Stimulated activated memory B cell treated with anti-CD40 and anti-IgM and Interleukin-4, amounts not matched to agents 10 μg/mL and 1 μg/mL and 100 μg/mL, for 72 hours (primary cell): ENCODE measurements around the gene SLIT1.

Source experiments
- ATAC-seq: fragments of 150-1000 bp; cut with Tn5 transposase; 2 replicates; pipeline ENCODE4 v1.10.0; 2021
- H3K27ac Mint-ChIP-seq: one replicate; pipeline ENCODE4 v1.8.0; 2022; ENCODE audit warnings: mild to moderate bottlenecking, mixed read lengths
- H3K27me3 Mint-ChIP-seq: one replicate; pipeline ENCODE4 v1.8.0; 2022; ENCODE audit warnings: mixed read lengths
- H3K36me3 Mint-ChIP-seq: one replicate; pipeline ENCODE4 v1.8.0; 2022; ENCODE audit warnings: mixed read lengths
- H3K4me1 Mint-ChIP-seq: one replicate; pipeline ENCODE4 v1.8.0; 2022; ENCODE audit warnings: mixed read lengths
- H3K4me3 Mint-ChIP-seq: one replicate; pipeline ENCODE4 v1.8.0; 2022; ENCODE audit warnings: mild to moderate bottlenecking, moderate library complexity, mixed read lengths
- H3K9me3 Mint-ChIP-seq: one replicate; pipeline ENCODE4 v1.8.0; 2022; ENCODE audit warnings: mixed read lengths

The SLIT1 gene

DNA sequence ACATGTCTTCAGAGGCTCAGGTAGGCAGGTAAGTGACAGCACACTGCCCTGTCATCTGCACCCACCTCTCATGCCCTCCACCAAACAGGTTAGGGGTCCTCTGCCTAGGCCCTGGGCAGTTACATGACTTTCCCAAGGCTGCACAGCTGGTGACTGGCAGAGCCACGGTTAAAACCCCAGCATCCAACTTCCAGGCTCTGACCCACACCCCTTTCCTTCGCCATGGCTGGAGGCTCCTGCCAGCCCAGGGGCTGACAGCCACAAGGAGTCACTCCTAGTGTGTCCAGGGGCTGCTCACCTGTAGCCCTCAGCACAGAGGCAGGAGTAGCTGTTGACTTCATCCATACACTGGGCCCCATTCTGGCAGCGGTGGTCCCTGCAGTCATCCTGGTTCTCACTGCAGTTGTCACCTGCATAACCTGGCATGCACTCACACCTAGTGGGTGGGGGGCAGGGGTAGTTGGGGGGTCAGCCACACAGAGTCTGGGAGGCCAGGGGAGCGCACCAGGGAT lies 175.0 kb downstream of the SLIT1 start:
- H3K36me3 Mint-ChIP-seq: peaks cover 18% of the 10 kb centered on the region
- H3K27ac Mint-ChIP-seq: no peak overlapping the region
- no peak overlapping the region for H3K4me3 Mint-ChIP-seq
- H3K4me1 Mint-ChIP-seq: peaks cover 13% of the 10 kb centered on the region
- no peak for ATAC-seq
- peaks cover 8% of the 10 kb centered on the region for H3K27me3 Mint-ChIP-seq
- peaks cover 18% of the 10 kb centered on the region for H3K9me3 Mint-ChIP-seq

DNA sequence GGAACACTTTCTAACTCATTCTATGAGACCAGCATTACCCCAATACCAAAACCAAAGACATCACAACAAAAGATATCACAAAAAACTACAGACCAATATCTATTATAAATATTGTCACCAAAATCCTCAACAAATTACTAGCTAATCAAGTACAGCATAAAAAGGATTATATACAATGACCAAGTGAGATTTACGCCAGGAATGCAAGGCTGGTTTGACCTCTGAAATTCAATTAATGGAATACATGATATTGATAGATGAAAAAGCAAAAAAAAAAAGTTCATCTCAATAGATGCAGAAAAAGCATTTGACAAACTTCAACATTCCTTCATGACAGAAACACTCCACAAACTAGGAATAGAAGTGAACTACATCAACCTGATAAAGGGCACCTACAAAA lies 178.3 kb downstream of the SLIT1 start:
- Mint-ChIP-seq H3K27ac (no peak overlapping the region), H3K36me3 (peaks cover 23% of the 10 kb centered on the region), H3K4me3 (no peak overlapping the region), H3K4me1 (peaks cover 6% of the 10 kb centered on the region), H3K9me3 (peaks cover 21% of the 10 kb centered on the region), H3K27me3 (no peaks in the 10 kb centered on the region)
- ATAC-seq: no peak

DNA sequence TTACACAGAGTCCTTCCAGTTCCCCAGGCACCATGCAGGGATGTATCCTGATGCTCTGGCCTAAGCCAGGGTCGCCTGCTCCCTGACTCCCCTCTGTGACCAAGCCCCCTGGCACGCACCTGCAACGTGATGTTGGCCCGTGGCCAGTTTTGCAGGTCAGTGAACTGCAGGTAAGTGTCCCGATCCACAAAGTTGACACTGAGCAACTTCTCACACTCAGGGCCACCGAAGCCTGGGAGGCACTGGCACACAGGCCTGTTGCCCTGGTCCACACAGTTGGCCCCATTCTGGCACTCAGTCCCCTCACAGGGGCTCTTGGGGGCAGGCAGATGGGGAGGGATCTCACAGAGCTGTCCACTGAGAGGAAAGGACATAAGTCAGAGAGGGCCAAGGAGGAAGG lies 179.4 kb downstream of the SLIT1 start:
- Mint-ChIP-seq H3K27me3 (no peaks in the 10 kb centered on the region), H3K36me3 (peaks cover 23% of the 10 kb centered on the region)

DNA sequence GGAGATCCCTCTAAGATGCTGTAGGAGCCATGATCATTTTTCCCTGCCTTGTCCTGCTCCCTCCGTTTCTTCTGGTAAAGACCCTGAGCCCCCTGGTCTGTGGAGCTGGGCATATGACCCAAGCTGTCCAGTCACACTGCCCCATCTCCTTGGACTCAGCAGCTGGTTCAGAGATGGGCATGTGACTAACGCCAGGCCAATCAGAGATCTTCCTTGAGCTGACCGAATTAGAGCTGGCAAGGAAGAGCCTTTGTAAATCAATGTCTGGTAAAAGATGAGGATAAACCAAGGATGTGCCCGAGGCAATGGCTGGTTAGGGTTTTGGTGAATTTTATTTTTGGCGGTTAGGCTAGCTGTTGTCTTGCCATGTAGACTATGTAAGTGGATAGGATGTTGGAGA lies 180.4 kb downstream of the SLIT1 start:
- ATAC-seq: no peak
- Mint-ChIP-seq H3K27me3 (no peaks in the 10 kb centered on the region), H3K9me3 (peaks cover 21% of the 10 kb centered on the region), H3K4me1 (peaks cover 5% of the 10 kb centered on the region), H3K36me3 (peaks cover 23% of the 10 kb centered on the region), H3K27ac (no peak overlapping the region), H3K4me3 (no peak overlapping the region)

More for the DNA sequence above, 179.4 kb downstream of the SLIT1 start:
- H3K4me3 Mint-ChIP-seq: no peak overlapping the region
- ATAC-seq: no peak
- peaks cover 21% of the 10 kb centered on the region for H3K9me3 Mint-ChIP-seq
- H3K27ac Mint-ChIP-seq: no peak overlapping the region
- peaks cover 6% of the 10 kb centered on the region for H3K4me1 Mint-ChIP-seq

DNA sequence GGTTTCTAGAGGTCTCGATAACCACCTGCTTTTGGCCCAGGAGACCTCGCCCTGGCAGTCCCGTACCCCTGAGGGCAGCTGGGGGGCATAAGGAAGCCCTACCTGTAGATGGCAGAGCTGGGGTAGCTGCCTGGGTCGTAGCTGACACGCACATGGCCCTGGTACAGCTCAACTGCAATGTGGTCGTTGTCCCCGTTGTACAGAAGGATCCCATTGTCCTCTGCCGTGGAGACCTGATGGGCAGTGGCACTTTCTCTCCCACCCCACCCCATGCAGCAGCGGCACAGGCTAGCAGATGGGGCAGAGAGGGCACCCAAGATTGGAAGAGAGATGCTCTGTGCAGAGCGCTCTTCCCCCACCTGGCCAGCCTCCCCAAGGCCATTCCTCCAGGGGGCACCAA lies 181.2 kb downstream of the SLIT1 start:
- no peak for ATAC-seq
- H3K4me1 Mint-ChIP-seq: no peaks in the 10 kb centered on the region
- H3K27me3 Mint-ChIP-seq: no peaks in the 10 kb centered on the region
- peaks cover 23% of the 10 kb centered on the region for H3K36me3 Mint-ChIP-seq
- H3K27ac Mint-ChIP-seq: no peak overlapping the region
- no peak overlapping the region for H3K4me3 Mint-ChIP-seq
- peaks cover 21% of the 10 kb centered on the region for H3K9me3 Mint-ChIP-seq

DNA sequence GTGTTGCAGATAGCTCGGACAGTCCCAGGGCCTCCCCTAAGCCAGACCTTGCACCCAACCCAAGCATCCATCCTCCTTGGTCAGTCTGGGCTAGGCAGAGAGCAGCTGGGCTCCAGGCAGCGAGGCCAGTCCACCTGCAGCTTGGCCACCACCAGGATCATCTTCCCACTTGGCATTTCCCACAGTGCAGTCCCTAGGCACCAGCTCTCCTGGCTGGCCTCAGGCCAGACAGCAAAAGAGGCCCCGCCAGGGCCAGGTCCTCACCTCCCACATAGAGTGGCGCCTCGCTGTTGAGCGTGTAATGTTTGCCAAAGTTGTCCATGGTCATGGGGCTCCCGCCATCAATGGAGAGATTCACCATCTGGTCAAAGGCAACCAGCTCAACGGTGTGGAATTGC lies 182.0 kb downstream of the SLIT1 start:
- Mint-ChIP-seq H3K4me3 (no peak overlapping the region), H3K27ac (no peak overlapping the region), H3K4me1 (no peaks in the 10 kb centered on the region), H3K9me3 (peaks cover 21% of the 10 kb centered on the region), H3K27me3 (no peaks in the 10 kb centered on the region), H3K36me3 (peaks cover 23% of the 10 kb centered on the region)
- no peak for ATAC-seq

DNA sequence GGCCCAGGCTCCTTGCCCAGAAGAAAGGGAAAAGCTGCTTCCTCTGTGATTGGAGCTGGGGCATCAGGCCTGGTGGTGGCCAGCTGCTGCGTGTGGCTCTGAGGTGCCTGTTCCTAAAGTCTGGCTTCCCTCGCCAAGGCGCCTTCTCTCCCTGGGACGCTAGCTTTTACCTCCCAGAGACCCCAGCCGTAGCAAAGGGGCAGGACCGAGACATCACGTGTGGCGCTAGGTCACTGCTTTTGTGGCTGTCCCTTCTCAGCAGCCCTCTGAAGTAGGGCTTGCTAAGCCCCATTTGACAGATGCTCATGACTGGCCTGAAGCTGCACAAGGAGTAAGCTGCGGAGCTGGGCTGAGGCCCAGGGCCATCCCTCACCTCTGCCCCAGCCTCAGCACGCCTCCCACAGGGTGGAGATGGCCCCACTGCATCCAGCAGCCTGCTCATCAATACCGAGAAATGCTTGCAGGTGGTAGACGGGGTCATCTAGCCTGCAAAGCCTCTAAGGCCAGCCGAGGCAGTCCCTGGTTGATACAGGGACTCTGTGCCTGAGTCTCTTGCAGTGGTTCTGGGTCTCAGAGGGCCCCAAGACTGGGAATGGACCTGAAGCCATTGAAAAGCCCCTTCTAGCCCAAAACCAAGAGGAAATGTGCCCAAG lies 182.5 kb downstream of the SLIT1 start:
- ATAC-seq: no peak
- no peak overlapping the region for H3K4me3 Mint-ChIP-seq
- peaks cover 23% of the 10 kb centered on the region for H3K36me3 Mint-ChIP-seq
- peaks cover 21% of the 10 kb centered on the region for H3K9me3 Mint-ChIP-seq
- no peaks in the 10 kb centered on the region for H3K4me1 Mint-ChIP-seq
- H3K27me3 Mint-ChIP-seq: no peaks in the 10 kb centered on the region
- no peak overlapping the region for H3K27ac Mint-ChIP-seq

DNA sequence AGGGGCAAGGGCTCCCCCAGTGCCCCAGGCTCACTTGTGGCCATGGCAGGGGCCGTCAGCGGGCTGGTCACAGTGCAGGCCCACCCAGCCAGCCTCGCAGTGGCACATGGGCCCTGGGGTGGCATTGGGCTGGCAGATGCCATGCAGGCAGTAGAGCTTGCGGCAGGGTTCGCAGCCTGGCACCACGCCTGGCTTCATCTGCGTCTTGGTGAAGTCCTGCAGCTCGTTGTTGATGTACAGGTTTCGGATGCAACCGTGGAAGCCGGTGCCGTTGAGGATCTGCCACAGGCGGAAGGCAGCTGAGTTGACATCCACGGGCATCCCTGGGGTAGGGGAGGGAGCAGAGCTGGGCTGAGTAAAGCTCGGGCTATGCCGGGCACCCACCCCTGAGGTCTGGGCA lies 183.1 kb downstream of the SLIT1 start:
- Mint-ChIP-seq H3K36me3 (peaks cover 20% of the 10 kb centered on the region), H3K9me3 (peaks cover 18% of the 10 kb centered on the region), H3K27ac (no peak overlapping the region)

DNA sequence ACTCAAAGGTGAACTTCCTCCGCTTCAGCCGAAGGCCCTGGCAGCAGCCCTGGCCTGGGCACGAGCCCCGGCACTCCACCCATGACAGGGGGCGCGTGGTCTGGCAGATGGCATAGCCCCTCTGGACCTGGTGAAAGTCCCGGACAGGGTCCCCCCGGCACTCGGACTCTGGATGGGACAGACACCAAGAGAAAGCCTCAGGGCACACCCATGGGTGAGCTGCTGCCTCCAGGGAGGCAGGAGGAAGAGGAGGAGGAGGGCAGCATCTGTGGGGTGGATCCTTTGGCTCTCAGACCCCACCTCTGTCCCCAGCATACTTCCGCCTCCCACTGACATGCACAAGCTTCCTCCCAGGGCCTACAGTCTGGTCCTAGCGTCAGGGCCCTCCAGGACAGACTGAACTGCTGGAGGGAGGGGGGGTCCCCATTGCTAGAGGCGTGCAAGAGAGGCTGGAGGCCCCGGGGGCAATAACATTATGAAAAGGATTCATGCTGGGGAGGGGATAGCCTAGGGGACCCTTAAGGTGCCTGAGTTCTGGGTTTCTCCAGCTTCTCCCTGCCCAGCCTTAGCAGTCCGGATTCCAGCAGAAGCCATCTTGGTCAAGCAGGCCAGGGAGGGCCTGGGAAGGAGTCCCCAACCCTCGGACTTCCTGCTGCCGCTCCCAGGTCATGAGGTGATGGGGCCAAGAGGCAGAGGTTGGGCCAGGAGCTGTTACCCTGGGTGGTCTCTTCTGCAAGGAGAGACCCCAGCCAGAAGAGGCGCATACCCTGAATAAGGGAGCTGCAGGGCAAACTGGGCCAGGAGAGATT lies 184.4 kb downstream of the SLIT1 start:
- Mint-ChIP-seq H3K27me3 (no peaks in the 10 kb centered on the region), H3K27ac (no peak overlapping the region), H3K4me3 (no peak overlapping the region), H3K36me3 (peaks cover 7% of the 10 kb centered on the region), H3K4me1 (no peaks in the 10 kb centered on the region), H3K9me3 (peaks cover 5% of the 10 kb centered on the region)
- no peak for ATAC-seq

More for the DNA sequence above, 183.1 kb downstream of the SLIT1 start:
- Mint-ChIP-seq H3K4me3 (no peak overlapping the region), H3K27me3 (no peaks in the 10 kb centered on the region), H3K4me1 (no peaks in the 10 kb centered on the region)
- ATAC-seq: no peak

DNA sequence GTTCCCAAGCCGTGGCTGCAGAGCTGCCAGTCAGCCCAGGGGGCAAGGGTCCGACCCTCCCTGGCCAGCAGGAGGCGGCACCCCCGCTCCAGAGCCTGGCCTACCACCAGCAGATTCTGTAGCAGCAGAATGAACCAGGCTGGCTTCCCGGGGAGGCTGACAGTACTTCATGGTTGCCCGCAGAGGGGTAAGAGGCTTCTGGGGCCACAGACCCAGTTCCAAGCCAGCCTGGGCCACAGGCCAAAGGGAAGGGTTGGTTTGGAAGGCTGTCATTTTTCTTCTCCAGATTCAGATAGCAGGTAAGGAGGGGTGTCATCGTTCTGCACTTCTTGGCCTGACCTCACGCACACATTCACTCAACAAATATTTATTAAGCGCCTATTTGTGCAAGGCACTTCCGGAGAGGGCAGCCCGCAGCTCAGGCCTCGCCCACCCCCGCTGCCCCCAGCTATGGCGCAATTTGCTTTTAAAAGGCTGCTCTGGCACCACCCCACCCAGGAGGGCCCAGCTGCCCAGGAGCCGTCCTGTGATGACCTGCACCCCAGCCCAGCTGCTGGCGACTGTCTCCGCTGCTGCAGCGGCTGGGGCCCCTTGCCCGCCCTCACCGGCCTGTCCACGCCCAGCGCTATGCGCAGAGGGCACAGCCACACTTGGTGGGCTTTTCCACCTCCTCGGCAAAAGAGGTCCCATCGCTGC lies 185.1 kb downstream of the SLIT1 start:
- Mint-ChIP-seq H3K4me1 (no peaks in the 10 kb centered on the region), H3K27me3 (no peaks in the 10 kb centered on the region), H3K36me3 (peaks cover 4% of the 10 kb centered on the region), H3K27ac (no peak overlapping the region), H3K4me3 (no peak overlapping the region), H3K9me3 (peaks cover 3% of the 10 kb centered on the region)
- ATAC-seq: no peak

DNA sequence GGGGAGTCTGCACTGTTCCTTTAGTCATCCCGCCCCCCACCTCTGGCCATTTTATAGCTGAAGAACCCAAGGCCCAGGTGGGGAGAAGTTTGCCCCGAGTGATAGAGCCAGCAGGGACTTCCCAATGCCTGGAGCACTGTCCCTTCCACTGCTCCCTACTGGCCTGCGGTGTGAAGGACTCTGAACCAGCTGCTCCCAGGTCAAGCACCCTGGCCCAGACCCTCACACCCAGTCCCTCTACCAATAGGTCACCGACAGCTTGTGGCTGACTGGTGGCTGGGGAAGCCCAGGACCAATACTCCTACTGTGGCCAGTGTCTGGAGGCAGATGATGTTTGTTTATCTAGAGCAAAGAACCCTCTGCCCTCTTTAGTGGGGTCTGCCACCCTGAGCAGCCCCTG lies 185.8 kb downstream of the SLIT1 start:
- no peak overlapping the region for H3K4me3 Mint-ChIP-seq
- no peaks in the 10 kb centered on the region for H3K27me3 Mint-ChIP-seq
- no peak for ATAC-seq
- H3K36me3 Mint-ChIP-seq: no peaks in the 10 kb centered on the region
- no peaks in the 10 kb centered on the region for H3K4me1 Mint-ChIP-seq
- H3K9me3 Mint-ChIP-seq: no peaks in the 10 kb centered on the region
- H3K27ac Mint-ChIP-seq: no peak overlapping the region

DNA sequence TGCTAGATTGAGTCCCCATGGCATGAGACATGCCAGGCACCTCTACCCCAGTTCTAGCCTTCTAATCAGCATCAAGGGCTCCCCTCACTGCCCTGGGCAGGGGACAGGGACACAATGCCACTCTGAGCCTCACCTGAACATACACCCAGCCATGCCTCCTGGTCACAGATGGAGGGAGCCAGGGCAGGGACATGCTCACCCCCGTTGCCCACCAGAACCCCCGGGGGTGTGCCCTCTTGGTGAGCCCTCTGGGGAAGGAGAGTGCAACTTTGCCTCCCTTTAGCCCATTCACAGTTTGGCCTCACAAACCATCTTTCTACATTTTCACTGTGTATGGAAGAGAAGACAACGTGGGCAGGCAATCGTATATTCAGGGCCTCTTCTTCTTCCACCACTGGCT lies 186.4 kb downstream of the SLIT1 start:
- H3K4me3 Mint-ChIP-seq: no peak overlapping the region
- H3K36me3 Mint-ChIP-seq: no peaks in the 10 kb centered on the region
- ATAC-seq: no peak
- H3K9me3 Mint-ChIP-seq: no peaks in the 10 kb centered on the region
- H3K27me3 Mint-ChIP-seq: no peaks in the 10 kb centered on the region
- no peak overlapping the region for H3K27ac Mint-ChIP-seq
- no peaks in the 10 kb centered on the region for H3K4me1 Mint-ChIP-seq

DNA sequence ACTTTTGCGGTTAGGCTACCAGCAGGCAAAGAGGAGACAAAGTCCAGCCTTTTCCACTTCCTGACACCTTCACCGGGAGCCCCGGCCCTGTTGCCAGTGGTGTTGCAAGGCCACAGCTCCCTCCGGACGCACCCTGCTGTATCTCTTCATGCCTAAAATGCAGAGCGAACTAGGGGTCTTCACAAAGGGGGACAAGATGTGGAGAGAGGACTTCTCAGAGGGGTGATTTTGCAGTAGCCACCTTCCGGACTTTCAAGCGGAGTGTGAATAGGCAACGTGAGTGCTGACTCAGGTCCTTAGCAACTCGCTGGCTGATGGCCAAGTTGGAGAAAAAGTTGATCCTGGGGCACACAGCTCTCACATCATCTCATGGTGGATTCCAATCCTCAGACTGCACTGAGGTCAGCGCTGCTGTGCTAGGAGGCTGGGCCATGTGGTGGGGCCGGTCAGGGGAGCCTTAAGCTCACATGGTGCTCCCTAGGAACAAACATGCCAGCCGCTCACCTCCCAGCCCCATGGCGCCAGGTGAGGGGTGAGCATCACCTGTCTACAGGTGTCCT lies 187.3 kb downstream of the SLIT1 start:
- Mint-ChIP-seq H3K36me3 (no peaks in the 10 kb centered on the region), H3K9me3 (no peaks in the 10 kb centered on the region), H3K4me3 (no peak overlapping the region), H3K4me1 (no peaks in the 10 kb centered on the region), H3K27me3 (no peaks in the 10 kb centered on the region), H3K27ac (no peak overlapping the region)
- ATAC-seq: no peak

DNA sequence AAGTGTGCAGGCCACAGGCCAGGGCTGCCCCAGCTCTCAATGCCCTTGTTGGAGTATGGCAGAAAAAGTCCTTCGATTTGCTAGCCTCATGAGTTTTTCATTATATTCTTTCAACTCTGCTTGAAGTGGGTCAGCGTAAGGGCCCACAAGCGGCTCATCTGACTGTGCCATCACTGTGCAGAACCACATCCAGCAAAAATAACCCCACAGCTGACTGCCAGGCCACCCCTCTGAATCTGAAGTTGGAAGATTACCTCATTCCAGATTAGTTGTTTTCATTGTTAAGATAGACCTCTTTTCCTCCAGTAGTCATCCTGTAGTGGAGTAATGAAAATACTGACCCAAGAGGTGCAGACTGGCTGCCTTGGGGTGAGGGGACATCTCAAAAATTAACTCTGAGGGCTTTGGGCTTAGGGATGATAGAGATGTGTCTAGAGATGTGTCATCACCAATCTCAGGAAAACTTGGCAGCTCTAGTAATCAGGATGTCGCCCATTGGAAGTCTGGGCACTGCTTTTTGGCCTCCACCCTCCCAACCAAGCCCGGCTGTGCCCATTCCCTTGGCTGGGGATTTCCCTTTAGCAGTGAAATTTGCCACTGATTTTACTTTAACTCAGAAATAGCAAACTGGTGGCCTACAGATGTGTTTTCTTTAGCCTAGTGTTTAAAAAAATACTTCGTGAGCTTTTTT lies 189.3 kb downstream of the SLIT1 start:
- Mint-ChIP-seq H3K4me3 (no peak overlapping the region), H3K9me3 (no peaks in the 10 kb centered on the region), H3K36me3 (no peaks in the 10 kb centered on the region), H3K4me1 (peaks cover 15% of the 10 kb centered on the region), H3K27ac (no peak overlapping the region), H3K27me3 (no peaks in the 10 kb centered on the region)
- no peak for ATAC-seq

DNA sequence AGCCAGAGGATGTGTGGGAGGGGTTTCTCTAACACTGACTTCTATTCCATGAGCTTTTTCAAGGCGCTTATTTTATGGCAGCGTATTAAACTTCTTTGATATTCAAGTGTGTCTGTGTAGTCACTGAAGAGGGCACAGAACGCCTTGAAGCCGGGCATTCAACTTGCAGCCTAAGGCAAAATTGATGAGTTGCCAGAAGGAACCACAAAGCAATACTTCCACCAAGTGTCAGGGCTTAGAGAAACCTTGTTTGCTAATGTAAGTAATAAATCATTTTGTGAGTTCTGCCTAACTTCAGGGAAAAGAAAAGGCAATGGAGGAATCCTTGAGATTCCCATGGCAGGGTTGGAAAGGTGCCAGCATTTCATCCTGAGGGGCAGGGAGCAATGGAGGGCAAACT lies 189.9 kb downstream of the SLIT1 start:
- Mint-ChIP-seq H3K27me3 (no peaks in the 10 kb centered on the region), H3K27ac (no peak overlapping the region), H3K4me1 (peaks cover 16% of the 10 kb centered on the region), H3K36me3 (no peaks in the 10 kb centered on the region), H3K4me3 (no peak overlapping the region), H3K9me3 (no peaks in the 10 kb centered on the region)
- no peak for ATAC-seq
